Transverse colon (tissue), 3 donors: ENCODE measurements around the gene MED25.

Experiments used
- CTCF ChIP-seq, 5 experiments: fragments of 200-600 bp in 3 of 5; fragments of 450-650 bp in 2 of 5; sonication (generic) in 3 of 5; IDR thresholded peaks; 1 replicate in 2 of 5; 2 replicates in 3 of 5; pipeline ENCODE4 v1.5.1; 2016 to 2017; ENCODE audit warnings: antibody characterized with exemption in 5 of 5, inconsistent platforms in 3 of 5, mild to moderate bottlenecking in 2 of 5, moderate library complexity in 1 of 5
- EP300 ChIP-seq: sonication (generic); formaldehyde crosslinking; IDR thresholded peaks from one replicate; pipeline ENCODE4 v1.6.1; 2017; ENCODE audit warnings: antibody characterized with exemption, low read depth

DNA sequence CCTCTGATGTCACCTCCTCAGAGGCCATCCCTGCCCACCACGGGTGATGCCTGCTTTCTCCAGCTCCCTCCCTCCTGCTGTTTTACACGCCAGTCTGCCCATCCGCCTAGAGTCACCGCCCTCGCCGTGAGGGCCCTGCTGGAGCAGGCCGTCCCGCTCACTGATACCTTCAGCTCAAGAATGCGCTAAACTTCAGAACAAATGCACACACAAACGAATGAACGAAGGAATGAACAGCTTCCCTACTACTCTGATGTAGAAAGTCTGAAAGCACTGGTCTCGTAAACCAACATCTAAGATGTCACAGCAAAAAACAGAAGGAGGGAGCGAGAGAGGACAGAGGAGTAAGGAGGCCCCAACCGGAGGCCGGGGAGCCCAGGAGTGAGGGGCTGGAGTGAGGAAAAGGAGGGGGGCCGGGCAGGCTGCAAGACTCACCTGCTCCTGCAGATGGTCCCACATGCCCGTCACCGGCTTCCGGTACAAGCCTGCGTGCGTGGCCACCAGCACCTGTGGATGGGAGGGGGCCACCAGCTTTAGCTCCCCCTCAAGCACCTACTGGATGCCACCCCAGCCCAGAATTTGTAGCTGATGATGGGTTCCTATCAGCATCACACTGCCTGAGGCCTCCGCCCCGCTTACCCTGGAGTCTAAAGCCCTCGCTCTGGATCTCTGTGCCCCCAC is 45.3 kb downstream of the MED25 start:
- TF ChIP-seq CTCF (IDR thresholded peaks at IDR 0.05) (no peak), EP300 (no peak)
